Sciatic nerve (tissue), 2 donors: ENCODE data around the gene USP27X. TPM values are rescaled to one million over a fixed set of nuclear protein-coding genes. Genes with fewer than 3 reads are reported as not detected.

Experiments
- ATAC-seq: fragments of 200-7000 bp; cut with Tn5 transposase; one replicate; pipeline ENCODE4 v1.9.1; 2020; ENCODE audit warnings: mild to moderate bottlenecking, moderate library complexity
- DNase-seq: peaks from one replicate; pipeline ENCODE4 v3.0.0-alpha.2; 2020; ENCODE audit warnings: low spot score
- intact Hi-C: fragments of 100-400 bp; cut with DNase I; formaldehyde crosslinking; loops from one replicate; pipeline ENCODE4 v1.14.2; 2022
- total RNA-seq: library from RNA; stranded (reverse); fragmentation: NEBNext Ultra II Directional; extraction: Animal tissue kit (Norgen Biotek cat#: 25700); gene quantifications from one replicate; pipeline ENCODE4 v1.2.1, GENCODE V29; 2021
- donor health status: DM: no; HTN: no; CAD: no.
- donor health status: DM: no; HTN: no; CAD: no.

USP27X gene
- total RNA-seq, 1 donor from 2014 or later, result 4.4 TPM

DNA sequence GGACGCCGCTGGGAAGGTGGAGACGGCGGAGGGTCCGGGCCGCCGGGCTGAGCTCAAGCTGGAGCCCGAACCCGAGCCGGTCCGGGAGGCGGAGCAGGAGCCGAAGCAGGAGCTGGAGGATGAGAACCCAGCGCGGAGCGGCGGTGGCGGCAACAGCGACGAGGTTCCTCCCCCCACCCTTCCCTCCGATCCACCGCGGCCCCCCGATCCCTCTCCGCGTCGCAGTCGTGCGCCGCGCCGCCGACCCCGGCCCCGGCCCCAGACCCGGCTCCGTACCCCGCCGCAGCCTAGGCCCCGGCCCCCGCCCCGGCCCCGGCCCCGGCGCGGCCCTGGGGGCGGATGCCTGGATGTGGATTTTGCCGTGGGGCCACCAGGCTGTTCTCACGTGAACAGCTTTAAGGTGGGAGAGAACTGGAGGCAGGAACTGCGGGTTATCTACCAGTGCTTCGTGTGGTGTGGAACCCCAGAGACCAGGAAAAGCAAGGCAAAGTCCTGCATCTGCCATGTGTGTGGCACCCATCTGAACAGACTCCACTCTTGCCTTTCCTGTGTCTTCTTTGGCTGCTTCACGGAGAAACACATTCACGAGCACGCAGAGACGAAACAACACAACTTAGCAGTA lies 483 bp downstream of the USP27X start:
- intact Hi-C loops, result no loop called here
- ATAC-seq (no peak), DNase-seq (no peak)

DNA sequence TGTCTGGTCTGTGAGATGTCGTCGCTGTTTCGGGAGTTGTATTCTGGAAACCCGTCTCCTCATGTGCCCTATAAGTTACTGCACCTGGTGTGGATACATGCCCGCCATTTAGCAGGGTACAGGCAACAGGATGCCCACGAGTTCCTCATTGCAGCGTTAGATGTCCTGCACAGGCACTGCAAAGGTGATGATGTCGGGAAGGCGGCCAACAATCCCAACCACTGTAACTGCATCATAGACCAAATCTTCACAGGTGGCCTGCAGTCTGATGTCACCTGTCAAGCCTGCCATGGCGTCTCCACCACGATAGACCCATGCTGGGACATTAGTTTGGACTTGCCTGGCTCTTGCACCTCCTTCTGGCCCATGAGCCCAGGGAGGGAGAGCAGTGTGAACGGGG lies 1.4 kb downstream of the USP27X start:
- intact Hi-C loops, result no loop called here
- DNase-seq (no peak), ATAC-seq (no peak)

DNA sequence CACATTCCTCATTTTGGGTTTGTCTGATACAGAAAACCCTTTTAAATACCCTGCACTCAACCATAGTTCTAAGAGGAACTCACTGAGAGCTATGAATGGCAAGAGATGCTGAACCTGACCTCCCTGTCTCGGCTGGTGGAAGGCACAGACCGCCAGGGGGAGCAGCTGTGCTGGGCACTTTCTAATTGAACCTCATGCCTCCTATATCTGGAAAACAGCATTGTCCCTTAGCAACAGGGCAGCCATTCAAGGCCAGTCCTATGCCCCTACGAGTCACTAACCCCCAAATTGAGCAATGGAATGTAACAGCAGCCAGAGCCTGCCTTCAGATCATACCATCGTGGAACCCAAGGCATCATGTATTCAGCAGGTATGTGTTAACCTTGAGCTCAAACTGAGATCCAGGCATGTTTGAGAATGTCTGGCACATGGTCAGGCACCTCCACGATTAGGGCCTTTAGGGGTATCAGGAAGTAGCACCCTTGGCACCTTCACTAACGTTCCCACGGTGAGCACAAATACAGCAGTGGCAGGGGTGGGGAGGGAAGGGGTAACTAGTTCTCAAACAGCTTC lies 5.1 kb downstream of the USP27X start:
- intact Hi-C loops, result no loop called here
- ATAC-seq (peak; percentile 56), DNase-seq (peak; percentile 78)

DNA sequence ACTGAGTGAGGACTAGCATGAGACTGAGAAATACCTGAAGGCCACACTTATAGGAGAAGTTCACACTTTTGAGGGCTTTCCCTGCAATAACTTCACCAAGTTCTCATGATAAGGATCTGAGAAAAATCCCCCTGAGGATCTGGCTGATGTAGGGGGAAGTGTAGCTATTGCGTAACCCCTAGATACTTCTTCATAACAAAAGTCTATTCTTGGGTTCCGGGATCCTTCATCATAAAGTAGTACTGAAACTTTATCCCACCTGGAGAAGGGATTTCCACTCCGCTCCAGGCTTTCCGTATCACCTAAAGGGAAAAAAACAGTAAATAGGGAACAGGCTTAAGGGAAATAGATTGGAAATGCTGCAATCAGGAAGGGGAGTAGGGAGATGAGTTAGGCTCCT lies 13.3 kb downstream of the USP27X start:
- DNase-seq (no peak), ATAC-seq (no peak)
- intact Hi-C loops, result no loop called here

DNA sequence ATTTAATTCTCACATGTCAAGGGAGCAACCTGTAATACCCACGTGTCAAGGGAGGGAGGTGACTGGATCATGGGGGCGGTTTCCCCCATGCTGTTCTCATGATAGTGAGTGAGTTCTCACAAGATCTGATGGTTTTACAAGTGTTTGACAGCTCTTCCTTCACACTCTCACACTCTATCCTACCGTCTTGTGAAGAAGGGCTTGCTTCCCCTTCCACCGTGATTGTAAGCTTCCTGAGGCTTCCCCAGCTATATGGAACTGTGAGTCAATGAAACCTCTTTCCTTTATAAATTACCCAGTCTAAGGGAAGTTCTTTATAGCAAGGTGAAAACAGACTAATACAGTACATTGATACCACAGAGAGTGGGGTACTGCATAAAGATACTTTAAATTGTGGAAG lies 17.7 kb downstream of the USP27X start:
- ATAC-seq, result no peak
- DNase-seq, result no peak
- intact Hi-C loops, result no loop called here

DNA sequence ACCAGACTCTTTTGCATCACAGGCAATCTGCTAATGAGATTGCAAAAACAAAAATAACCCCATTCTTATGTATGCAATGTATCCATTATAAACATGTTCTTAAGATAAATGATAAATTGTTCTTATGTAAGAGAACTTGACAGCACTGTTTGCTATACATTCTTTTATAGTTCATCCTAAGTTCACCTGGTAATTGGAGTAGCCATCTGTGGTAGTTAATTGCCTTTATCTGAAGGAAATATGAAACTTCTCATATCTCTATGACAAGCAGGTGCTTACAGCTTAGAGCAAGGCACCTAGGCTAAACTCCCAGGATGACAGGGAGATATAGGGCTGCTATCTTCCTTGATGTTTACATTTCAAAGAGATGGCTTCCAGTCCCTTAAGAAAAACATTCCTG lies 21.8 kb downstream of the USP27X start:
- intact Hi-C loops, result no loop called here
- ATAC-seq (no peak), DNase-seq (no peak)

DNA sequence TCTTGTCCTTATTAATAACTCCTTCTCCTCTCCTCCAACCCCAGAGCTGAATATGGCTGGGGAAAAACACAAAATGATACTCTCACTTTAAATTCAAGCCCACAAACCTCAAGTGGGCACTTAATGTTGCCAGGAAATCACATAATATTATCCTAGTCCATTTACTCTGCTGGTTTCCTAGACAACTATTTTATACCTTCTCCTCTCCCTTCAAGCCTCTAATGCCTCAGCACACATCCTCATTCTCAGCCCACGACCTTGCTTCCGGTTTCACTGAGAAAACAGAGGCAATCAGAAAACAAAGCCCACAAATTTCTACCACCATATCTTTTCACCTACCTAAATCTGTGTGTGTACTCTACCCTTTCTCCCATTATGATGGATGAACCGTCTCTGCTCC lies 31.1 kb downstream of the USP27X start:
- intact Hi-C loops, result no loop called here
- DNase-seq (no peak), ATAC-seq (no peak)

DNA sequence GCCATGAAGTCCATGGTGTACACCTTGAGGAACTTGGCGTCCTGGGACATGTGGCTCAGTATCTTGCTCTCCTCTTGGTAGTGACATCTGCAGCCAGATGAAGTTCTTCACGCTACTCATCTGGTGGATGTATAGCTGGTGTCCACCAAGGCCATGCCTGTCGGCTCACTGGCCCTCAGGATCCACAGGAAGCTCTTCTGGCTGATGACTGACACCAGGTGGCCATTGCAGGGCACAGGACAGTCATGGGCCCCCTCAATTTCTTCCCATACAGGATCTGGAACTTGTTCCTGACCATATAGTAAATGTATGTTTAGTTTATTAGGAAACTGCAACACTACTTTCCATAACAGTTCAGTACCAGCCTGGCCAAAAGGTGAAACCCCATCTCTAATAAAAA lies 32.8 kb downstream of the USP27X start:
- intact Hi-C loops, result no loop called here

DNA sequence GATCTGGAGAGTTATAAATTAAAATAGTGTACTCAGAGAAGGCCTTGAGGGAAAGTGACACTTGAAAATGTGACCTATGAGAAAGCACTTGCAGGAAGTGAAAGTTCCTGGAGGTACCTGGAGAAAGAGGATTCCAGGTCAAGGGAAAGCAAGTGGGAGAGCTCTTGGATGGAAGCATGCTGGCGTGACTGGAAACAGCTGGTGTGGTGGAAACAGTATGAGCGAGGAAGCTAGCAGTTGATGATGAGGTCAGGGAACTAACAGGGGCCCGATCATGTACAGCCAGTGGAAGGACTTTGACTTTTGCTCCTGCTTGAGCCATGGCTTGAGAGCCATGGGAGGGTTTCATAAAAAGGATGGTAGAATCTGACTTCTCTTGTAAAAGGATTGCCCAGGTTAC lies 33.6 kb downstream of the USP27X start:
- intact Hi-C loops, result no loop called here
- DNase-seq (no peak), ATAC-seq (no peak)

More for the DNA sequence above, 32.8 kb downstream of the USP27X start:
- DNase-seq, result no peak
- ATAC-seq, result no peak

DNA sequence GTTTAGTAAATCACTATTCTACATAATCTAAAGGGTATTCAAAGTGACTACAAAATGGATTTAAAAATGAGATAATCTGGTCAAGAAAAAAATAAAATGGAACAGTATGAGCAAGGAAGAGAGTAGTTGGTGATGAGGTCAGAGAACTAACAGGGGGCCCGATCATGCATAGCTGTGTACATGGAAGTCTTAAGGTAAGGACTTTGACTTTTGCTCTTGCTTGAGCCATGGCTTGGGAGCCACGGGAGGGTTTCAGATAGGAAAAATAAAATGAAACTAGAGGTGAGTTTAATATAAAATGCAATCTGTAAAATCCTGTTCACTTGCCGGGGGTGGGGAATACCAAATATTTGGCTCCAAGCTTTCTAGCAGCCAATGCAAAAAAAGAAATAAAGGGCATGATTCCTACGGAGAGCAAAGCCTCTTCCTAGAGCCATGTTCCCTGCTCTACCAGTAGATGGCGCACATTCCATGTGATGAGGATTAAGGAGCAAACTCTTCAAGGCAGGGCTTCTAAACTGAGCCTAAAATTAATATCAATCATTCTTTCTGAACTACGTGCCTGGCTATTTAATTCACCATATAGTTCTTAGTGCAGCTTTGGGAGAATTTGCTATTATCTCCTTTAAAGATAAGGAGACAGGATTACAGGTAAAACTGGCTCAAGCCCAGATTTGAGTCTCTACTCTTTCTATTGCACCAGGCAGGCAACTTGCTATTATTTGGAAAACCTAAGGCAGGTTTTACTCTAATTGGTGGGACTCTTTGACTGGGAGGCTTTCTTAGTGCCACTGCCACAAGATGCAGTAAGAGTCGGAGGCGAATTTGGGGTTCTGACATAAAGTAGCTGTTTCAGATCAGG lies 36.3 kb downstream of the USP27X start:
- ATAC-seq, result peak; percentile 76

DNA sequence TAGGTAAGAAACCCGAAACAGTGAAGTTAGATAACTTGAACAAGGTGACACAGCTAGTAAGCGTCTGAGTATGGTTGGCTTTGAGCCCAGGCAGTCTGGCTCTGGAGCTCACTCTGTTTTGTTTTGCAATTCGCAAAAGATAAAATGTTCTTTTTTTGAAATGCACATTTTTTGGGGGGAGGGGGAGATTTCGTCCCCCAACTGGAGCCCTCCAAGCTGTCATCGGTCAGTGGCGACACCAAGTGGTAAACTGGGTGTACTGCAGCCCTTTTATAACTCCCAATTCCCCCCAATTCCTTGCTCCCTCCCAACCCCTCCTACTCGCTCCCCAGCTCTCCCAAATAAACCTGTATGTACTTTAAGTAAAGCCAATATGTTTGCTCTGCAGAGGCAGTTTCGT lies 40.3 kb downstream of the USP27X start:
- intact Hi-C loops, result no loop called here
- DNase-seq (peak; percentile 57), ATAC-seq (no peak)

More for the DNA sequence above, 36.3 kb downstream of the USP27X start:
- intact Hi-C loops, result no loop called here
- peak; percentile 62 for DNase-seq

DNA sequence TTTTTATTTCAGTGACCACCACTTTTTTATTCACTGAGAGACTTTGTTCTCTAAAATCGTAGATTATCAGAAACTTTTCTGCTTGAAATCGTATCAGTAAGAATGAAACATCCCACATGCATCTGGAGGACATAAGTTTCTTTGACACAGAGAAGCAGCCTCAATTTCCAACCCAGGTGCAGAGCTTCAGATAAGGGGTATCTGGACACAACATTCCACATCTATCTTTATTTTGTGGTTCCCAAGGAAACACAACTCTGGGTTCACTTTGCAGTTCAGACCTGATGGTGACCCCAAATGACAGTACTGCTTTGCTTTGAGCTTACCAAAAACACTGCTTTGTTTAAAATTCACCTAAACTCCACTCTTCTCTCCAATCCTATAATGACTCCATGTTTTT lies 41.8 kb downstream of the USP27X start:
- intact Hi-C loops, result no loop called here
- DNase-seq, result no peak
- no peak for ATAC-seq

DNA sequence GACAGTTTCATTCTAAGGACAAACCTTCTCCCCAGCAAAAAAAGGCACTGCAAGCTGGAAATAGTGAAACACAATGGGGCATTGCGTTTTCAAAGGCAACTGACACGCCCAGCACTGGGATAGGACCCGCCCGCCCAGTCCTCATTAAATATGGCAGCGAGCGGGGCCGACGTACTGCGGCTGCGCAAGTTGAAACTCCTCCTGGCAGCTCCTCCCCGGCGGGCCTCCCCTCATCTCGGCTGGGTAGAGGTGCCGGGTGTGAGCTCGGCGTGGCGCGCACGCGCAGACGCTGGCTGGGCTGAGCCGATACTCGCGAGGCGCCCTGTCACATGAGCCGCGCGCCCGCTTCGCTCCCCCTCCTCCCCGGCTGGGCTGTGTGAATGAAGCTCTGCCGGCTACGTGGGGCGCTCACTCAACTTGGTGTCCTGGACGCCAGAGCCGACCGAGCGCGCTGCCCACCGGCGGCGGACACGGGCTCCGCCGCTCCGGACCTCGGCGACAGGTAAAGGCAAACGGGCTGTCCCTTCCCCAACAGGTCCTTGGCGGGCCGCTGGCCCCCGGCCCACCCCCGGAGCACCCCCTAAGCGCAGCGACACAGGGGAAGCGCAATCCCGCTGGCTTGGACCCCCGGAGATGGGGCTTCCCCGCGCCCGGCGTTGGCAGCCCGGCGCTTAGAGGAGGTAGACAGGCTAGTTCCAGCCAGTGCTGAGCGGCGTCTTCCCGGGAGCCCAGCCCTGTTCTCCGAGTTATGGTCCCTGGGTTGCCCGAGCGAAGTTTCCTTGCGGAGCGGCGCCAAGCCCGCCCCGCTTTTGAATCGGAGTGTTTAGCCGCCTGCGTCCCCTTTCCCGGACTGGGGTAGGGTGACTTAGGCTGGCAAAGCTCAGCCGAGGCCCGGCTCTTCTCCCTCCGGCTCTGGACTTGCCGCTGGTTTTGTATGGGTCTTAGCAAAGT lies 43.3 kb downstream of the USP27X start, which contains the start of gene CLCN5:
TSS of gene CLCN5 (plus strand) at position 306 of the 951 bp plus-strand sequence. CDS start 2,703 bp downstream, outside the sequence.
- intact Hi-C loops, result no loop called here
- DNase-seq (peak; percentile 96), ATAC-seq (peak; percentile 98)

DNA sequence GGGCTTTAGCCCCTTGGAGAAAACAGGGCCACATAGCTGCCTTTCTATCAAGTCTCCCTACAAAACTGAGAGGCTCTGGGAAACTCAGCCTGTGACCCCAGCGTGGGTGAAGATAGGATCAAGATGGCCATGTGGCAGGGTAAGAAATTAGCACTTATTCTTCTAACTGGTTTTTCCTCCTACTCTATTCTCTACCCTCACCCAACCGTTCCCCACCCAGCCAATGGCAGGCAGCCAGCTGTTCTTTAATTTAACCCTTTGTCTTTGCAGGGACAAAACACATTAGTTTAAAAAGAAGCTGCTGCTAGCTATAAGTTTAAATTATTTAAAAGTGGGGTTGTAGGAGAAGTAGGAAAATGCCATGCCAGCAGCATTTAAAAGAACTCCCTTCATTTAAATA lies 45.9 kb downstream of the USP27X start:
- ATAC-seq (no peak), DNase-seq (no peak)
- intact Hi-C loops, result no loop called here

DNA sequence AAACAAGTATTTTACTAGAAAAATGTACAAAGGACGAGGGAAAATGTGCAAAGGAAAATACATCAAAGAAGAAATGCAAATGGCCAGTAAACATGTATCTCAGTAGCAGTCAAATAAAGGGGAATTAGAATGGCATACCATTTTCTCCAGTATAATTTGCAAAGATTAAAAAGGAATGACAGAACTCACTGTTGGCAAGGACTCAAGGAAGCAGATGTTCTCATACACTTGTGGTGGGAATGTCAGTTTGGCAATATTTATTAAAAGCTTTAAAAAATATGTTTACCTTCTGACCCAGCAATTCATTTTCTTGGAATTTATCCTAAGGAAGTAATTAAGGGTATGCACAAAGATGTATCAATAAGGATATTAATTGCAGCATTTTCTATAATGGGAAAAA lies 50.8 kb downstream of the USP27X start:
- intact Hi-C loops, result no loop called here
- no peak for ATAC-seq
- DNase-seq, result no peak
